Stimulated activated CD4-positive, alpha-beta T cell treated with anti-CD3 and anti-CD28 coated beads, Interleukin-15, amount 100 ng/mL, for 24 hours (primary cell): Measurements from ENCODE around the gene HACL1.
A peak's percentile ranks its signal among the peaks of the same experiment; 100 is the strongest.

Experiments
- DNase-seq: peaks from one replicate; pipeline ENCODE4 v3.0.0-alpha.2; 2020

The HACL1 gene

GRCh38 chr3:15522016-15522415 is 79.4 kb downstream of the HACL1 start:
- DNase-seq = no peak

DNA sequence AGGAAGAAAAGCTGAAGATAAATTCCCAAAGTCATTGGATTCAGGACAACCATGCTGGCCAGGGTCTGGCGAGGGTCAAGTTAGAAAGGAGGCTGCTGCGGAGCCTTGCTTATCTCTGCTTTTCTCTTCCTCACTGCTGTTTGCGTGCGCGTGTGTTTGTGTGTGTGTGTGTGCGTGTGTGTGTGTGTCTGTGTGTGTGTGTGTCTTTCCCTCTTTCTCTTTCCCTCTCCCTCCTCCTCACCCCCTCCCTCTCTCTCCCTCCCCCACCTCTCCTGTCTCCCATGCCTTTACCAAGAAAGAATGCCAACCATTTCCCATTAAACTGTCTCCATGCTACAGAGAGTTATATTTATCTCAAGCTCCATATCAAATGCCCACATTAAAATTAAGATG is 79.8 kb downstream of the HACL1 start, which contains the start of gene COLQ:
Gene COLQ, minus strand, starts transcription at position 134 of the 393 bp plus-strand sequence. Its CDS starts 81 bp downstream, at position 53.
- no peak for DNase-seq

DNA sequence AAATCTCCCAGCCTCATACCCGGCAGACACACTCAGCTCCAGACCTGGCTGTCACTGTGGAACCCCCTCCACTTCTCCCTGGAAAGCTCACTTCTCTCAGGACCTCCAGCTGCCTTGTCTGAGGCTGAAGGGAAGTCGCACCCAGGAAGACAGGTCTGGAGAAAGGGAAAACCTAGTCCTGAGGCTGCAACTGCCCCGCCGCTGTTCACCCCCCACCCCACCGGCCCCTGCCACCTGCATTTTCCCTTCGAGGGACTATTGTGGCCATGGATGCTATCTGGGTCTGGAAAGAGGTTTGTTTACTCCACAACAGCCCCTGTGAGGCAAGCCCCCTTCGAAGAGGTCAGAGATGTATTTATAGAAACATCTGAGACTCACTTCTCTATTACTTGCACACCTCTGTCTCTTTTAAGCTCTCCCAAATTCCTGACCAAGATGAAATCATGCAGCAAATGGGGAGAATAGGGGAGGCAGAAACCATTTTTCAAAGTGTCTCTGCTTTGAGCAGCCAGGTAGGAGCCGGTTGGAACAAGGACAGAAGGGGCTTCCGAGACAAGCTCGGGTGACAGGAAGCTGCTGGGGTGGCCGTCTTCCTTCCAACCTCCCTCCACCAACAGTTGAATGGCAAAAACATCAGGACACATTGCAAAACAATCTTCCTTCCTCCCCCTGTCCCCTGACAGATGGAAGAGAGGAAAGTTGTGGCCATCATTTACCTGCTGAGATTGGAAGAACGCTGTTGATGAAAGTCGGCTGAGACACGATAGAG is 80.4 kb downstream of the HACL1 start:
- no peak for DNase-seq

DNA sequence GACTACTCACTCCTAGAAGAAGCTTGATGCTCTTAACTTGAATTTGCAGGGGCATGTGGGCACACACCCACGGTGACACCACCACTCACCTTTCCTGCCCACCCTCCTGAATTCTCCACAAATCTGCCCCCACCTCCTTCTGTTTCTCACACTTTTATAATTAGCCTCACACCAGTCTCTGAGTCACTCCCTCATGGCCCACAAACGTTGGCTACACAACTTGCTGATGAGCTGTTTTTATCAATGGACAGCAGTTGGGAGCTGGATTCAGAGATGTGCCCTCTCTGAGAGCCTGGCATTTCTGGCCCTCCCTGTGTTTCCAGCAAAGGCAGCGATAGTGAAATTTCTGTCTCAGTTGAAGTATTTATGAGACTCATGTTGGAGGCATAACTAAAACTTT is 81.2 kb downstream of the HACL1 start:
- peak; percentile 15 for DNase-seq

DNA sequence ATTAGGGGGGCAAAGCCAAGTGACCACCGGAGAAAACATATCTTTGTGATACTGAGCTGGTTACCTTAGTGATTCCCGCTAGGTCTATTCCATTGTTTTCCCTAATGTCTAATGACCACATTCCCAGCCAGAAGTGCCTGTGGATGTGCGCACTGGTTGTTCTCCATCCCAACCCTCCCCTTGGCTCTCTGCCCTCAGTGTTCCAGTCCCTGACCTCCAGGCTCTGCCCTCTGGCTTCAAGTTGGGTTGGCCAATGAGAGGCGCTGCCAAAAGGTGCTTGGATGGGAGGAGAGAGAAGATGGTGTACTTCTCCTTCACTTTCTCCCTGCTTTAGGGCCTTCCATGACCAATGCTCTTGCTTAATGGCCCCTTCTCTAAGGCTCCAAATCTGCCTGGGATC is 82.3 kb downstream of the HACL1 start:
- no peak for DNase-seq

- no peak for DNase-seq
Observed at GRCh38 chr3:15514663-15515340, 86.6 kb downstream of the HACL1 start.

DNA sequence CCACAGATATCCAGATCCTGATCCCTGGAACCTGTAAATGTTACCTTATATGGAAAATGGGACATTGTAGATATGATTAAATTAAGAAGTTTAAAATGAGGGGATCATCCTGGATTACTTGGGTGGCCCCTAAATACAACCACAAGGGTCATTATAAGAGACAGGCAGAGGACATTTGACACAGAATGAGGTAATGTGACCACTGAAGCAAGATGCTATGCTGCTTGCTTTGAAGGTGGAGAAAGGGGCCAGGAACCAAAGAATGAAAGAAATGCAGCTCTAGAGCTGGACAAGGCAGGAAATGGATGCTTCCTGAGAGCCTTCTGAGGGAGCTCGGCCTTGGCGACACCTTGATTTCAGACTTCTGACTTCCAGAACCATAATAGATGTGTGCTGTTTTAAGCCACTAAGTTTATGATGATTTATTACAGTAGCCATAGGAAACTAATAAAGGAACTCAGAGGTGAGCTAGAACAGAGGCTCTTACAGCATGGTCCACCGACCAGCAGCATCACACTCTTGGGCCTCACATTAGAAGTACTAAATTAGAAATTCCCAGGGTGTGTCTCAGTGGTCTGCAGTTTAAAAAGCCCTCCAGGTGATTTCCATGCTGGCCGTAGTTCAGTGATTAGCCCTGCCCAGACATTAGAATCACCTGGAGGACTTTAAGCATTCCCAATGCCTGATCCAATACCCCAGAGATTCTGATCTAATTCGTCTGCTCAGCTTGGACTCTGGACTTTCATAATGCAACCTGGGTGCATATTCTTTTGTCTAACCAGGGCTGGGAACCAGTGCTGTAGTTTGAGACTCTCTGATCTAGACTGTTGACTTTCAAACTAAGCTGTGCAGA is 87.3 kb downstream of the HACL1 start:
- DNase-seq = no peak

- no peak for DNase-seq
Observed at GRCh38 chr3:15513116-15513515, 88.3 kb downstream of the HACL1 start.

DNA sequence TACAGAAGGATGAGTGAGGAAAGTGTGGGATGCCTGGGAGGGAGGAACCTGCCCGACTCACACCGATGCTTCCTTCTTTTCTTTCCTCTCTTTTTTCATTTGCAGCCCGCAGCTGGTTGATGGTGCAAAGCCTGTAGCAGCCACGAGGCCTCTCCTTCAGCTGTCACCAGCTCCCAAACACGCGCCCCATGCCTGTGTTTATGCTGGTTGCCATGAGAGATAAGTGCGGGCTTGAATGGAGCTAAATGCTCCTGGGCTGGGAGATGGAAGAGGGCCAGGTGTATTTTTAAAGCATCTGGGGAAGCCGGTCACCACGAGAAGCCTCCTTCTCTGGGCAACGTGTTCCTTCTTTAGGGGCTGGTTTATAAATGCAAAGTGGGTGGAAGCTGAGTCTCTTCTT is 89.2 kb downstream of the HACL1 start:
- DNase-seq = no peak

DNA sequence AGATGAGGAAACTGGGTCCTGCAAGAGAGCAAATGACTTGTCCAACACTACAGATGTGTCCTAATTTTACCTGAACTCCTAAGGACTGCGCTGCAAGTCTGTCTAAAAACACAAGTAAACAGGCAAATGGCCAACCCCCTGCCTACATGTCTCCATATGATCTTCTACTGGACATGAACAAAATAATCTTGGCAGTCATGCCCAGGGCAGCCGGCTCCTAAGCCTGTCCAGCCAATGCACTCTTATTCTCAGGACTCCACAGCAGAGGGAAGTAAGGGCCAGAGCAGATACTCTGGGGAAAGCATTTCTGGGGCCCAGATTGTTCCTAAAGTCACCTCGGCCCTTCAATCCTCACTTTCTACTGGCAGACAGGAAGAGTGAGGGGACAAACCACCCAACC is 90.2 kb downstream of the HACL1 start:
- no peak for DNase-seq
